ENCODE results near the gene GPC6.

DNA sequence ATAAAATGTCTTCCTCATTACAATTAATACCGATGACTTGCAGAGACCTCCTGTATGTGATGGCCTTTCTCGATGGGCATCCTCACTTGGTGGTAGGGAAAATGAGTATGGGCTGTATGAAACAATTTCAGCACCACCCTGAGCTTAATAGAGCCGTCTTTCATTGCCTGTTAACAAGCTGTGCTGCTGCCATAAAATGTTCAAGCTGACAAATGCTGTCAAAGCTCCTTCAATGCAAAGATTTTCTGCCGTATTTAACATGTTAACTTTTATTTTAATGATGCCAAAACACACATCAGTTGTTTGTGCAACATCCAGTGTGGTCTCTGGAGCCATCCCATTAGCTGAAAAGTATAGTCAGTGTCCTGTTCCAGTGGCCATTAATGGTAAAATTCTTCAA is 110.1 kb downstream of the GPC6 start:
- no peak for TF ChIP-seq GATA2 (IDR thresholded peaks at IDR 0.05; ENCODE audit: low read depth, low read length)
- no peak for TF ChIP-seq GATA3 (IDR thresholded peaks at IDR 0.05; ENCODE audit: low read depth, low read length)

Data from SH-SY5Y (cell line).